ENCODE measurements around the gene KYAT1. TPM values are rescaled to one million over a fixed set of nuclear protein-coding genes. Genes with fewer than 3 reads are reported as not detected.

The KYAT1 gene
- polyA plus RNA-seq, 1 donor (not counting 4 experiments of a cell fraction or from before 2014, with no cell fraction given) = 10.9 TPM

DNA sequence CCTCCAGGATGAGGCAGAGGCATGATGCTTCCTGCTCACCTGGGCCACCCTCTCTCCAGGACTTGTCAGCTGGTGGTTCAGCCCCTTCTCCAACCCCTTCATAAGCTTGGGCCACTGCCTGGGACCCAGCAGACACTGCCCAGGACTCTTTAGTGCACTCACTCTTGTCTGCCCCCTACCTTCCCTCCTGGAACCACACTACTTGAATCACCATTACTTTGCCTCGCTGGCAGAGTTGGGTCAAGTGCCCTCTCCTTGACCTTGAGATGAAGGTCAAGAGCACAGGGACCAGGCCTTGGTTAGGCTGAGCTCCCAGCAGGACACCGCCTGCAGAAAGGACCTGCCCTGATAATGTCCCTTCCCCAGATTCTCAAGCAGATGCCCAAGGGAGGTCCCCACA is 71.9 kb downstream of the KYAT1 start:
- Histone ChIP-seq H2AFZ (ENCODE audit: control insufficient read depth, low read length) (no peak overlapping the region), H3K27me3 (ENCODE audit: control insufficient read depth, extremely low read depth, insufficient read depth, low read length) (no peaks in the 10 kb centered on the region), H3K79me2 (ENCODE audit: control insufficient read depth, insufficient read depth, low read length) (no peaks in the 10 kb centered on the region), H3K9me1 (ENCODE audit: control insufficient read depth, extremely low read depth, insufficient read depth, low read length) (no peaks in the 10 kb centered on the region), H4K20me1 (ENCODE audit: control insufficient read depth, extremely low read depth, insufficient read depth, low read length) (no peaks in the 10 kb centered on the region), H3K4me2 (ENCODE audit: control insufficient read depth, extremely low read depth, insufficient read depth, low read depth, low read length) (no peak overlapping the region), H3K36me3 (ENCODE audit: control insufficient read depth in 2 of 2, extremely low read depth in 1 of 2, insufficient read depth in 2 of 2, low read length in 2 of 2) (peaks cover 0 to 18% of the 10 kb centered on the region in 2 experiments), H3K9me3 (ENCODE audit: control insufficient read depth, low read depth, low read length) (no peaks in the 10 kb centered on the region), H3K4me3 (ENCODE audit: control insufficient read depth in 2 of 3, extremely low read depth in 1 of 3, insufficient read depth in 2 of 3, low read depth in 1 of 3, low read length in 3 of 3) (no peak overlapping the region), H3K27ac (ENCODE audit: control insufficient read depth, insufficient read depth, low read length) (no peak overlapping the region), H3K4me1 (ENCODE audit: control insufficient read depth, extremely low read depth, insufficient read depth, low read length) (no peaks in the 10 kb centered on the region), H3K9ac (ENCODE audit: control insufficient read depth, extremely low read depth, insufficient read depth, low read length) (no peak overlapping the region)
- dilution Hi-C loops (cut with MboI; ENCODE audit: extremely low pct_ligation_motif_present, low sequenced_read_pairs) = no loop called here
- TF ChIP-seq, protein P1, sequence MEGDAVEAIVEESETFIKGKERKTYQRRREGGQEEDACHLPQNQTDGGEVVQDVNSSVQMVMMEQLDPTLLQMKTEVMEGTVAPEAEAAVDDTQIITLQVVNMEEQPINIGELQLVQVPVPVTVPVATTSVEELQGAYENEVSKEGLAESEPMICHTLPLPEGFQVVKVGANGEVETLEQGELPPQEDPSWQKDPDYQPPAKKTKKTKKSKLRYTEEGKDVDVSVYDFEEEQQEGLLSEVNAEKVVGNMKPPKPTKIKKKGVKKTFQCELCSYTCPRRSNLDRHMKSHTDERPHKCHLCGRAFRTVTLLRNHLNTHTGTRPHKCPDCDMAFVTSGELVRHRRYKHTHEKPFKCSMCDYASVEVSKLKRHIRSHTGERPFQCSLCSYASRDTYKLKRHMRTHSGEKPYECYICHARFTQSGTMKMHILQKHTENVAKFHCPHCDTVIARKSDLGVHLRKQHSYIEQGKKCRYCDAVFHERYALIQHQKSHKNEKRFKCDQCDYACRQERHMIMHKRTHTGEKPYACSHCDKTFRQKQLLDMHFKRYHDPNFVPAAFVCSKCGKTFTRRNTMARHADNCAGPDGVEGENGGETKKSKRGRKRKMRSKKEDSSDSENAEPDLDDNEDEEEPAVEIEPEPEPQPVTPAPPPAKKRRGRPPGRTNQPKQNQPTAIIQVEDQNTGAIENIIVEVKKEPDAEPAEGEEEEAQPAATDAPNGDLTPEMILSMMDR (optimal IDR thresholded peaks at IDR 0.05 in 1 of 3, IDR thresholded peaks at IDR 0.05 in 1 of 3, conservative IDR thresholded peaks at IDR 0.05 in 1 of 3; ENCODE audit: extremely low read depth in 1 of 3, insufficient read depth in 2 of 3, low read length in 3 of 3) = no peak
- no peak for TF ChIP-seq EZH2 (IDR thresholded peaks at IDR 0.05; ENCODE audit: low read length)
- FAIRE-seq (no peak), DNase-seq (ENCODE audit: low read depth, low spot score) (no peak)

DNA sequence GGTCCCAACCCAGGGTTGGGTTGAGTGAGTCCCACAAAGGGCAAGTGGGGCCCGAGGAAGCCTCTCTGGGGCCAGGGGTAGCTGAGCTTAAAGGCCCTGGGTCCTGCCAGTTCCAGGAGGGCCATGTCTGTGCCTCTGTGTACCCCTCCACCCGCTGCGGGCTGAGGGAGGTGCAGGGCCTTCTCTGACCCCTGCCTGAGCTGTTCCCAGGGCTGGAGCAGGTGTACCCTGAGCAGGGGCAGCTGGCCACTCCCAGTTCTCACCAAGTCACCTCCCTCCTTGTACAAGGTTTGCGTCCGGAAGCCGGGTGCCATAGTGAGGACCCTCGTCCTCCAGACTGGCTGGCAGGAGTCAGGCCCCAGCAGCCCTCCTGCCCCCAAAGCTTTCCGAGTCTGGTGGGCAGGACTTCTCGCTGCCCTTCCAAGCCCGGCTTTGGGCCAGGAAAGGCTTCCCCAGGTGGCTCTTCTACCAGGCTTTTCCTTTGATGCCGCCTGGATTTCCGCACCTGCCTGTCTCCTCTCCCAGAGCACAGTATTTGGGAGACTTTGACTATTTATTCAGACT is 72.6 kb downstream of the KYAT1 start:
- dilution Hi-C loops (cut with MboI; ENCODE audit: extremely low pct_ligation_motif_present, low sequenced_read_pairs) = no loop called here
- no peak for FAIRE-seq

More for the DNA sequence above, 72.6 kb downstream of the KYAT1 start:
- Histone ChIP-seq H4K20me1 (ENCODE audit: control insufficient read depth, extremely low read depth, insufficient read depth, low read length) (no peaks in the 10 kb centered on the region), H3K9me3 (ENCODE audit: control insufficient read depth, low read depth, low read length) (no peaks in the 10 kb centered on the region), H3K4me3 (ENCODE audit: control insufficient read depth in 2 of 3, extremely low read depth in 1 of 3, insufficient read depth in 2 of 3, low read depth in 1 of 3, low read length in 3 of 3) (no peak overlapping the region), H3K79me2 (ENCODE audit: control insufficient read depth, insufficient read depth, low read length) (no peaks in the 10 kb centered on the region), H3K9ac (ENCODE audit: control insufficient read depth, extremely low read depth, insufficient read depth, low read length) (no peak overlapping the region), H3K36me3 (ENCODE audit: control insufficient read depth in 2 of 2, extremely low read depth in 1 of 2, insufficient read depth in 2 of 2, low read length in 2 of 2) (peaks cover 1 to 18% of the 10 kb centered on the region in 2 experiments), H3K9me1 (ENCODE audit: control insufficient read depth, extremely low read depth, insufficient read depth, low read length) (no peaks in the 10 kb centered on the region), H2AFZ (ENCODE audit: control insufficient read depth, low read length) (no peak overlapping the region), H3K4me1 (ENCODE audit: control insufficient read depth, extremely low read depth, insufficient read depth, low read length) (no peaks in the 10 kb centered on the region), H3K27ac (ENCODE audit: control insufficient read depth, insufficient read depth, low read length) (no peak overlapping the region), H3K4me2 (ENCODE audit: control insufficient read depth, extremely low read depth, insufficient read depth, low read depth, low read length) (no peak overlapping the region), H3K27me3 (ENCODE audit: control insufficient read depth, extremely low read depth, insufficient read depth, low read length) (no peaks in the 10 kb centered on the region)
- no peak for DNase-seq (ENCODE audit: low read depth, low spot score)
- TF ChIP-seq, protein P1 (optimal IDR thresholded peaks at IDR 0.05 in 1 of 3, IDR thresholded peaks at IDR 0.05 in 1 of 3, conservative IDR thresholded peaks at IDR 0.05 in 1 of 3; ENCODE audit: extremely low read depth in 1 of 3, insufficient read depth in 2 of 3, low read length in 3 of 3) = no peak
- no peak for TF ChIP-seq EZH2 (IDR thresholded peaks at IDR 0.05; ENCODE audit: low read length)

All from keratinocyte (primary cell).